Uterus (tissue), 4 donors: ENCODE results near the gene BBS9. TPM values are rescaled to one million over a fixed set of nuclear protein-coding genes. Genes with fewer than 3 reads are reported as not detected.
"Not testable (repeated sequence)": the region's sequence is repeated elsewhere in the genome, so short reads cannot be mapped to it uniquely, and the experiment has no call there.

Experiments
- DNase-seq, 2 donors: peaks; one replicate each; pipeline ENCODE4 v3.0.0-alpha.2; 2019 to 2020
- H3K27ac ChIP-seq, 2 donors: fragments of 200-600 bp; sonication (generic); 1 replicate in 1 of 2; 2 replicates in 1 of 2; pipeline ENCODE4 v1.5.1; 2016 to 2018
- H3K27me3 ChIP-seq, 2 donors: fragments of 200-600 bp; sonication (generic); one replicate each; pipeline ENCODE4 v1.5.1; 2018 to 2019; ENCODE audit warnings: control low read depth in 1 of 2
- H3K36me3 ChIP-seq, 2 donors: fragments of 200-600 bp; sonication (generic); one replicate each; pipeline ENCODE4 v1.5.1; 2019; ENCODE audit warnings: control low read depth in 1 of 2
- H3K4me1 ChIP-seq, 2 donors: fragments of 200-600 bp; sonication (generic); one replicate each; pipeline ENCODE4 v1.5.1; 2018 to 2019; ENCODE audit warnings: control low read depth in 1 of 2
- H3K4me3 ChIP-seq, 2 donors: fragments of 200-600 bp; sonication (generic); 1 replicate in 1 of 2; 2 replicates in 1 of 2; pipeline ENCODE4 v1.5.1; 2018 to 2019; ENCODE audit warnings: mild to moderate bottlenecking in 1 of 2
- H3K9me3 ChIP-seq, 2 donors: fragments of 200-600 bp; sonication (generic); one replicate each; pipeline ENCODE4 v1.5.1; 2019; ENCODE audit warnings: control low read depth in 1 of 2
- POLR2A ChIP-seq, 2 donors: fragments of 450-650 bp; IDR thresholded peaks; one replicate each; pipeline ENCODE4 v1.6.1; 2016; ENCODE audit warnings: antibody characterized with exemption in 2 of 2, mild to moderate bottlenecking in 1 of 2, moderate library complexity in 1 of 2
- intact Hi-C: fragments of 100-400 bp; cut with DNase I; formaldehyde crosslinking; loops from one replicate; pipeline ENCODE4 v1.15.1; 2023; ENCODE audit warnings: low total_unique reads
- total RNA-seq, 4 donors: library from RNA; depleted of rRNA in 3 of 4; stranded (reverse); fragments of >200 nt in 3 of 4; gene quantifications; one replicate each; pipeline versions ENCODE4 v1.1.0 to v1.2.4, GENCODE V29; 2014 to 2023
- TF ChIP-seq, protein P1 (sequence below), 4 experiments: fragments of 200-600 bp in 2 of 4; fragments of 450-650 bp in 2 of 4; sonication (generic) in 2 of 4; IDR thresholded peaks; one replicate each; pipeline ENCODE4 v1.5.1; 2016 to 2019; ENCODE audit warnings: antibody characterized with exemption in 4 of 4, mild to moderate bottlenecking in 2 of 4, moderate library complexity in 1 of 4
- donor health status: DM: yes; HTN: yes; CAD: no.

Gene BBS9
- total RNA-seq, 4 donors from 2014 or later = 24.1 to 77.4 (median 39.4) TPM

DNA sequence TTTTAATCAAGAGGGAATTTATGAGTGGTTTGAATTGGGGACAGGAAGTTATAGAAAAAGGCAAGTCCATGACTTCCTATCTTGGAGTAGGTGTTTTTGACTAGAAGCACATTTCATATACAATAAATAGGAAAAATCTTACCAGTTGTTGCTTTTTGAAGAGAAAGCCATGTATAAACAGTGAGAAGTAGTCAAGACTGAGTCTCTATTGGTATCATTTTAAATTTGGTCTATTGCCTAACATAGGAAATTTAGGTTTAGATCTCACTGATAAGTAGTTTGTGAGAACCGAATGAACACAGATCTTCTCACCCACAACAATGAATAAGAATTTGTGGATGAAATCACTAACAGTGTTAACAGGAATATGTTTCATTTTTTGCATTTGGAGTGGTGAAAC, 387.2 kb downstream of the BBS9 start:
- Histone ChIP-seq H3K9me3 (no peaks in the 10 kb centered on the region), H3K27ac (no peak overlapping the region), H3K36me3 (no peaks in the 10 kb centered on the region), H3K4me1 (no peaks in the 10 kb centered on the region), H3K27me3 (no peaks in the 10 kb centered on the region), H3K4me3 (no peak overlapping the region)
- TF ChIP-seq, protein P1, sequence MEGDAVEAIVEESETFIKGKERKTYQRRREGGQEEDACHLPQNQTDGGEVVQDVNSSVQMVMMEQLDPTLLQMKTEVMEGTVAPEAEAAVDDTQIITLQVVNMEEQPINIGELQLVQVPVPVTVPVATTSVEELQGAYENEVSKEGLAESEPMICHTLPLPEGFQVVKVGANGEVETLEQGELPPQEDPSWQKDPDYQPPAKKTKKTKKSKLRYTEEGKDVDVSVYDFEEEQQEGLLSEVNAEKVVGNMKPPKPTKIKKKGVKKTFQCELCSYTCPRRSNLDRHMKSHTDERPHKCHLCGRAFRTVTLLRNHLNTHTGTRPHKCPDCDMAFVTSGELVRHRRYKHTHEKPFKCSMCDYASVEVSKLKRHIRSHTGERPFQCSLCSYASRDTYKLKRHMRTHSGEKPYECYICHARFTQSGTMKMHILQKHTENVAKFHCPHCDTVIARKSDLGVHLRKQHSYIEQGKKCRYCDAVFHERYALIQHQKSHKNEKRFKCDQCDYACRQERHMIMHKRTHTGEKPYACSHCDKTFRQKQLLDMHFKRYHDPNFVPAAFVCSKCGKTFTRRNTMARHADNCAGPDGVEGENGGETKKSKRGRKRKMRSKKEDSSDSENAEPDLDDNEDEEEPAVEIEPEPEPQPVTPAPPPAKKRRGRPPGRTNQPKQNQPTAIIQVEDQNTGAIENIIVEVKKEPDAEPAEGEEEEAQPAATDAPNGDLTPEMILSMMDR (IDR thresholded peaks at IDR 0.05) = no peak
- no peak for TF ChIP-seq POLR2A (IDR thresholded peaks at IDR 0.05)
- no peak for DNase-seq
- intact Hi-C loops = no loop called here

- intact Hi-C loops = no loop called here
- Histone ChIP-seq H3K27ac (no peak overlapping the region), H3K27me3 (no peaks in the 10 kb centered on the region), H3K4me1 (no peaks in the 10 kb centered on the region), H3K4me3 (no peak overlapping the region), H3K36me3 (no peaks in the 10 kb centered on the region), H3K9me3 (no peaks in the 10 kb centered on the region)
- TF ChIP-seq, protein P1 (IDR thresholded peaks at IDR 0.05) = no peak
- DNase-seq = no peak
Observed at GRCh38 chr7:33517191-33517590, 387.8 kb downstream of the BBS9 start.

GRCh38 chr7:33527008-33527407, 397.6 kb downstream of the BBS9 start:
- intact Hi-C loops, H3K4me1 ChIP-seq, DNase-seq, H3K27ac ChIP-seq, H3K9me3 ChIP-seq, H3K27me3 ChIP-seq, H3K36me3 ChIP-seq, H3K4me3 ChIP-seq: not testable (repeated sequence)

DNA sequence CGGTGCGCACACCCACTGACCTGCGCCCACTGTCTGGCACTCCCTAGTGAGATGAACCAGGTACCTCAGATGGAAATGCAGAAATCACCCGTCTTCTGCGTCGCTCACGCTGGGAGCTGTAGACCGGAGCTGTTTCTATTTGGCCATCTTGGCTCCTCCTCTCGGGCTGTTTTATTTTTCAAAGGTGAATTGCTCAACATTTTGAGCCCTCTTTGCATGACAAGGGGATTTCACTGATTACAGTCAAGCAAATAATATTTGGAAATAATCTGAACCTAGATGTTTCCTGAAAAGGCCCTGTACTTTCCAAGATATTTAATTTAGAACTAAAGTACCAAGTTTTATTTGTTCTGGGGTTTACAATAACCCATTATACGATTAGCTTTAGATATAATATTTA, 398.2 kb downstream of the BBS9 start:
- intact Hi-C loops, H3K4me1 ChIP-seq, H3K36me3 ChIP-seq, H3K4me3 ChIP-seq, H3K27ac ChIP-seq, H3K9me3 ChIP-seq, DNase-seq, H3K27me3 ChIP-seq: not testable (repeated sequence)

GRCh38 chr7:33529070-33529469, 399.7 kb downstream of the BBS9 start:
- H3K27ac ChIP-seq = no peak overlapping the region
- no peaks in the 10 kb centered on the region for H3K27me3 ChIP-seq

DNA sequence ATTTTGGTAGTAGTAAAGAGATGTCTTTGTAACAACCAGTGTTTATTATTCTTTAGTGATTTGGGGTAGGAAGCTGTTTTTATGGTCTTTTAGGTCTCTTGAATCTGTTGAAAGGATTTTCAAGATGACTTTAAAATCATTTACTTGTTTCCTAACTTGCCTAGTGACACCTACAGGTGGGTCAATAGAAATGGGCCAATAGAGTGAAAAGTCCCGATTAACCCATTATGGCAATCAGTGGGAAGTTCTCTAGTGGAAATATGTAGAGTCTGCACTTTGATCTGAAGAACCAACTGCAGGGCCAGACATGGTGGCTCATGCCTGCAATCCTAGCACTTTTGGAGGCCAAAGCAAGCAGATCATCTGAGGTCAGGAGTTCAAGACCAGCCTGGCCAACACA, 401.3 kb downstream of the BBS9 start:
- intact Hi-C loops = no loop called here
- no peaks in the 10 kb centered on the region for H3K27me3 ChIP-seq
- TF ChIP-seq POLR2A (IDR thresholded peaks at IDR 0.05) = no peak

More at GRCh38 chr7:33529070-33529469, 399.7 kb downstream of the BBS9 start:
- intact Hi-C loops = no loop called here
- H3K4me3 ChIP-seq = no peak overlapping the region
- no peaks in the 10 kb centered on the region for H3K4me1 ChIP-seq
- H3K9me3 ChIP-seq = no peaks in the 10 kb centered on the region
- no peaks in the 10 kb centered on the region for H3K36me3 ChIP-seq
- no peak for DNase-seq
- TF ChIP-seq POLR2A (IDR thresholded peaks at IDR 0.05) = no peak
- TF ChIP-seq, protein P1 (IDR thresholded peaks at IDR 0.05) = no peak

GRCh38 chr7:33531888-33532287, 402.5 kb downstream of the BBS9 start:
- DNase-seq = no peak
- H3K4me1 ChIP-seq = no peaks in the 10 kb centered on the region
- H3K36me3 ChIP-seq = no peaks in the 10 kb centered on the region
- no peak for TF ChIP-seq POLR2A (IDR thresholded peaks at IDR 0.05)
- TF ChIP-seq, protein P1 (IDR thresholded peaks at IDR 0.05) = no peak
- intact Hi-C loops = no loop called here
- H3K27ac ChIP-seq = no peak overlapping the region
- H3K4me3 ChIP-seq = no peak overlapping the region
- H3K9me3 ChIP-seq = no peaks in the 10 kb centered on the region
- H3K27me3 ChIP-seq = no peaks in the 10 kb centered on the region

More for the DNA sequence above, 401.3 kb downstream of the BBS9 start:
- DNase-seq = no peak
- Histone ChIP-seq H3K4me3 (no peak overlapping the region), H3K36me3 (no peaks in the 10 kb centered on the region), H3K4me1 (no peaks in the 10 kb centered on the region), H3K27ac (no peak overlapping the region), H3K9me3 (no peaks in the 10 kb centered on the region)
